ENCODE measurements around the gene C2CD2. TPM values are rescaled to one million over a fixed set of nuclear protein-coding genes. Genes with fewer than 3 reads are reported as not detected.

The C2CD2 gene
- total RNA-seq, 6 experiments from 2014 or later, result 7.3 to 11.4 (median 8.3) TPM

GRCh38 chr21:41939391-41939790, 14.4 kb downstream of the C2CD2 start:
- intact Hi-C loops (cut with DNase I), result no loop called here
- H3K4me3 ChIP-seq, result no peak overlapping the region
- no peaks in the 10 kb centered on the region for H3K27me3 ChIP-seq
- no peak for DNase-seq
- H3K4me1 ChIP-seq, result no peaks in the 10 kb centered on the region
- no peak overlapping the region for H3K27ac ChIP-seq
- ATAC-seq, result no peak
- TF ChIP-seq CTCF (IDR thresholded peaks at IDR 0.05), result no peak
- no peak for TF ChIP-seq POLR2A (IDR thresholded peaks at IDR 0.05)
- 87% methylated on average over 6 of the region's 8 CpGs for WGBS (ENCODE audit: insufficient coverage, low coverage, low lambda C conversion rate, missing lambda C conversion rate)
- H3K9me3 ChIP-seq, result no peaks in the 10 kb centered on the region
- H3K36me3 ChIP-seq, result peaks cover 0 to 1% (median 0%) of the 10 kb centered on the region in 4 donors

- ATAC-seq, result peak; percentile 5 to 69 (median 23)
- 51% methylated on average over 15 of the region's 18 CpGs for WGBS (ENCODE audit: insufficient coverage, low coverage, low lambda C conversion rate, missing lambda C conversion rate)
- no peaks in the 10 kb centered on the region for H3K9me3 ChIP-seq
- DNase-seq, result no peak
- peak in 2 of 4 donors; percentile 5 to 12 for TF ChIP-seq CTCF (IDR thresholded peaks at IDR 0.05)
- TF ChIP-seq POLR2A (IDR thresholded peaks at IDR 0.05), result no peak
- intact Hi-C loops (cut with DNase I), result no loop called here
- no peak overlapping the region for H3K4me3 ChIP-seq
- H3K4me1 ChIP-seq, result peaks cover 0 to 11% (median 5%) of the 10 kb centered on the region in 4 donors
- H3K27me3 ChIP-seq, result no peaks in the 10 kb centered on the region
- peak overlapping the region in 1 of 3 donors; percentile 18 for H3K27ac ChIP-seq
- H3K36me3 ChIP-seq, result no peaks in the 10 kb centered on the region
Observed at GRCh38 chr21:41933313-41934079, 20.3 kb downstream of the C2CD2 start.

- H3K27ac ChIP-seq, result peak overlapping the region in 1 of 3 donors; percentile 18
- TF ChIP-seq POLR2A (IDR thresholded peaks at IDR 0.05) (no peak), CTCF (IDR thresholded peaks at IDR 0.05) (no peak)
- 14% methylated on average over 8 of the region's 18 CpGs for WGBS (ENCODE audit: insufficient coverage, low coverage, low lambda C conversion rate, missing lambda C conversion rate)
Observed at GRCh38 chr21:41932576-41933312, 21.1 kb downstream of the C2CD2 start.

GRCh38 chr21:41932191-41932575, 21.6 kb downstream of the C2CD2 start:
- Histone ChIP-seq H3K27me3 (no peaks in the 10 kb centered on the region), H3K4me1 (peaks cover 0 to 11% (median 5%) of the 10 kb centered on the region in 4 donors), H3K27ac (no peak overlapping the region), H3K9me3 (no peaks in the 10 kb centered on the region), H3K4me3 (no peak overlapping the region), H3K36me3 (no peaks in the 10 kb centered on the region)
- ATAC-seq (no peak), DNase-seq (no peak)
- TF ChIP-seq POLR2A (IDR thresholded peaks at IDR 0.05) (no peak), CTCF (IDR thresholded peaks at IDR 0.05) (no peak)
- intact Hi-C loops (cut with DNase I), result no loop called here
- WGBS (ENCODE audit: insufficient coverage, low coverage, low lambda C conversion rate, missing lambda C conversion rate), result 64% methylated on average over 8 of the region's 13 CpGs

More at GRCh38 chr21:41932576-41933312, 21.1 kb downstream of the C2CD2 start:
- H3K4me3 ChIP-seq, result no peak overlapping the region
- no peaks in the 10 kb centered on the region for H3K36me3 ChIP-seq
- peaks cover 0 to 11% (median 5%) of the 10 kb centered on the region in 4 donors for H3K4me1 ChIP-seq
- intact Hi-C loops (cut with DNase I), result no loop called here
- H3K9me3 ChIP-seq, result no peaks in the 10 kb centered on the region
- DNase-seq (peak in 1 of 3 donors; percentile 66), ATAC-seq (peak; percentile 74 to 91 (median 78))
- no peaks in the 10 kb centered on the region for H3K27me3 ChIP-seq

All from right lobe of liver (tissue), 6 donors.